ENCODE measurements around the gene STIM2. TPM values are rescaled to one million over a fixed set of nuclear protein-coding genes. Genes with fewer than 3 reads are reported as not detected.

The STIM2 gene
- total and polyA plus RNA-seq, 9 of the 15 experiments (the other 6 are each of a cell fraction or from before 2014, with no cell fraction given): 7.2 to 26.8 (median 15.4) TPM

GRCh38 chr4:26873391-26874026, 12.9 kb downstream of the STIM2 start (continued):
- no peak for TF ChIP-seq ZNF512 (tag; IDR thresholded peaks at IDR 0.05)
- TF ChIP-seq CXXC5 (CRISPR knock-in tag; IDR thresholded peaks at IDR 0.05): no peak
- TF ChIP-seq HNRNPL (IDR thresholded peaks at IDR 0.05; ENCODE audit: low read depth, low read length): no peak
- no peak for TF ChIP-seq ZNF444 (CRISPR knock-in tag; IDR thresholded peaks at IDR 0.05)
- no peak for TF ChIP-seq FOXP4 (CRISPR knock-in tag; IDR thresholded peaks at IDR 0.05; ENCODE audit: borderline replicate concordance)
- no peak for TF ChIP-seq ZBTB11 (CRISPR knock-in tag; IDR thresholded peaks at IDR 0.05)
- TF ChIP-seq, protein P1, sequence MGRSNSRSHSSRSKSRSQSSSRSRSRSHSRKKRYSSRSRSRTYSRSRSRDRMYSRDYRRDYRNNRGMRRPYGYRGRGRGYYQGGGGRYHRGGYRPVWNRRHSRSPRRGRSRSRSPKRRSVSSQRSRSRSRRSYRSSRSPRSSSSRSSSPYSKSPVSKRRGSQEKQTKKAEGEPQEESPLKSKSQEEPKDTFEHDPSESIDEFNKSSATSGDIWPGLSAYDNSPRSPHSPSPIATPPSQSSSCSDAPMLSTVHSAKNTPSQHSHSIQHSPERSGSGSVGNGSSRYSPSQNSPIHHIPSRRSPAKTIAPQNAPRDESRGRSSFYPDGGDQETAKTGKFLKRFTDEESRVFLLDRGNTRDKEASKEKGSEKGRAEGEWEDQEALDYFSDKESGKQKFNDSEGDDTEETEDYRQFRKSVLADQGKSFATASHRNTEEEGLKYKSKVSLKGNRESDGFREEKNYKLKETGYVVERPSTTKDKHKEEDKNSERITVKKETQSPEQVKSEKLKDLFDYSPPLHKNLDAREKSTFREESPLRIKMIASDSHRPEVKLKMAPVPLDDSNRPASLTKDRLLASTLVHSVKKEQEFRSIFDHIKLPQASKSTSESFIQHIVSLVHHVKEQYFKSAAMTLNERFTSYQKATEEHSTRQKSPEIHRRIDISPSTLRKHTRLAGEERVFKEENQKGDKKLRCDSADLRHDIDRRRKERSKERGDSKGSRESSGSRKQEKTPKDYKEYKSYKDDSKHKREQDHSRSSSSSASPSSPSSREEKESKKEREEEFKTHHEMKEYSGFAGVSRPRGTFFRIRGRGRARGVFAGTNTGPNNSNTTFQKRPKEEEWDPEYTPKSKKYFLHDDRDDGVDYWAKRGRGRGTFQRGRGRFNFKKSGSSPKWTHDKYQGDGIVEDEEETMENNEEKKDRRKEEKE (IDR thresholded peaks at IDR 0.05; ENCODE audit: borderline replicate concordance in 1 of 2, control insufficient read depth in 1 of 2, low read depth in 2 of 2, low read length in 1 of 2): no peak
- no peak for TF ChIP-seq CBX1 (IDR thresholded peaks at IDR 0.05; ENCODE audit: low read depth)

Measured in K562 (cell line).